ENCODE results near the gene TNRC18. TPM values are rescaled to one million over a fixed set of nuclear protein-coding genes. Genes with fewer than 3 reads are reported as not detected.

TNRC18 gene
- total and polyA plus RNA-seq, 2 donors (not counting 3 experiments of a cell fraction or from before 2014, with no cell fraction given): 14.8 to 64.6 TPM

- Histone ChIP-seq H3K9ac (replicated peaks; ENCODE audit: extremely low read depth, insufficient read depth, low read length) (no peak overlapping the region), H3K79me2 (ENCODE audit: control insufficient read depth, insufficient read depth, low read length) (no peaks in the 10 kb centered on the region), H2AFZ (ENCODE audit: low read depth, low read length) (no peak overlapping the region), H3K9me1 (replicated peaks; ENCODE audit: control insufficient read depth, extremely low read depth, insufficient read depth, low read length) (no peaks in the 10 kb centered on the region), H3K4me3 (replicated peaks in 1 of 3; ENCODE audit: insufficient read depth in 1 of 3, low read depth in 1 of 3, low read length in 3 of 3) (no peak overlapping the region), H3K4me1 (ENCODE audit: control insufficient read depth, extremely low read depth, insufficient read depth, low read length) (peaks cover 4% of the 10 kb centered on the region), H3K27ac (ENCODE audit: insufficient read depth, low read depth, low read length) (peak overlapping the region; percentile 3), H4K20me1 (replicated peaks; ENCODE audit: control insufficient read depth, extremely low read depth, insufficient read depth, low read length) (no peaks in the 10 kb centered on the region), H3K36me3 (ENCODE audit: control insufficient read depth in 2 of 2, extremely low read depth in 1 of 2, insufficient read depth in 2 of 2, low read length in 2 of 2) (no peaks in the 10 kb centered on the region), H3K9me3 (replicated peaks; ENCODE audit: control insufficient read depth, insufficient read depth, low read length) (no peaks in the 10 kb centered on the region), H3K4me2 (ENCODE audit: insufficient read depth, low read length) (no peak overlapping the region), H3K27me3 (ENCODE audit: control insufficient read depth in 2 of 2, insufficient read depth in 2 of 2, low read length in 2 of 2) (no peaks in the 10 kb centered on the region)
- ChIA-PET POLR2A (interaction anchor here (0.5 kb wide), 1 partner anchor 164 kb away, joined by 5 read pairs; no protein-coding TSS in a partner anchor), CTCF (interaction anchor here (0.7 to 2.5 kb wide), 5 partner anchors 37 to 221 kb away, joined by 3 to 10 read pairs (median 4); no protein-coding TSS in a partner anchor)
- intact Hi-C loops (cut with micrococcal nuclease): no loop called here
- no TSS peak for BruUV-seq (replicated peaks)
- dilution Hi-C loops (cut with MboI; ENCODE audit: extremely low pct_ligation_motif_present, low sequenced_read_pairs): no loop called here
- DNase-seq (ENCODE audit: low read depth, low spot score): no peak
- no peak for FAIRE-seq
- TF ChIP-seq MYC (IDR thresholded peaks at IDR 0.05; ENCODE audit: low read depth, low read length) (no peak), MAX (IDR thresholded peaks at IDR 0.05; ENCODE audit: insufficient read depth, insufficient read length) (no peak), CTCF (IDR thresholded peaks at IDR 0.05; ENCODE audit: extremely low read depth in 1 of 2, insufficient read depth in 1 of 2, low read depth in 1 of 2, low read length in 2 of 2) (peak in 1 of 2 donors; percentile 8)
These were observed 33.7 kb upstream of the TNRC18 start for GRCh38 chr7:5457245-5457735.

GRCh38 chr7:5456409-5456808 is 32.8 kb upstream of the TNRC18 start:
- no TSS peak for BruUV-seq (replicated peaks)
- Histone ChIP-seq H3K36me3 (ENCODE audit: control insufficient read depth in 2 of 2, extremely low read depth in 1 of 2, insufficient read depth in 2 of 2, low read length in 2 of 2) (no peaks in the 10 kb centered on the region), H3K4me2 (ENCODE audit: insufficient read depth, low read length) (no peak overlapping the region), H3K27ac (ENCODE audit: insufficient read depth, low read depth, low read length) (no peak overlapping the region), H3K79me2 (ENCODE audit: control insufficient read depth, insufficient read depth, low read length) (no peaks in the 10 kb centered on the region), H3K27me3 (ENCODE audit: control insufficient read depth in 2 of 2, insufficient read depth in 2 of 2, low read length in 2 of 2) (no peaks in the 10 kb centered on the region), H2AFZ (ENCODE audit: low read depth, low read length) (no peak overlapping the region), H3K4me3 (replicated peaks in 1 of 3; ENCODE audit: insufficient read depth in 1 of 3, low read depth in 1 of 3, low read length in 3 of 3) (no peak overlapping the region), H3K4me1 (ENCODE audit: control insufficient read depth, extremely low read depth, insufficient read depth, low read length) (peaks cover 4% of the 10 kb centered on the region), H3K9ac (replicated peaks; ENCODE audit: extremely low read depth, insufficient read depth, low read length) (no peak overlapping the region), H4K20me1 (replicated peaks; ENCODE audit: control insufficient read depth, extremely low read depth, insufficient read depth, low read length) (no peaks in the 10 kb centered on the region), H3K9me1 (replicated peaks; ENCODE audit: control insufficient read depth, extremely low read depth, insufficient read depth, low read length) (no peaks in the 10 kb centered on the region), H3K9me3 (replicated peaks; ENCODE audit: control insufficient read depth, insufficient read depth, low read length) (no peaks in the 10 kb centered on the region)
- no peak for TF ChIP-seq CTCF (IDR thresholded peaks at IDR 0.05; ENCODE audit: extremely low read depth in 1 of 2, insufficient read depth in 1 of 2, low read depth in 1 of 2, low read length in 2 of 2)
- TF ChIP-seq FOS (IDR thresholded peaks at IDR 0.05; ENCODE audit: borderline replicate concordance, insufficient read depth, low read length): no peak
- no peak for TF ChIP-seq EZH2 (IDR thresholded peaks at IDR 0.05; ENCODE audit: borderline replicate concordance, low read depth, low read length, severe bottlenecking)
- TF ChIP-seq GATA2 (IDR thresholded peaks at IDR 0.05; ENCODE audit: insufficient read depth, insufficient read length, low read depth, low read length): no peak
- no peak for TF ChIP-seq POLR2AphosphoS5 (IDR thresholded peaks at IDR 0.05; ENCODE audit: insufficient read depth, low read depth, low read length)
- no peak for TF ChIP-seq MAX (IDR thresholded peaks at IDR 0.05; ENCODE audit: insufficient read depth, insufficient read length)
- no peak for TF ChIP-seq JUN (IDR thresholded peaks at IDR 0.05; ENCODE audit: borderline replicate concordance, insufficient read depth, insufficient read length, low read depth)
- TF ChIP-seq MYC (IDR thresholded peaks at IDR 0.05; ENCODE audit: low read depth, low read length): no peak
- no peak for TF ChIP-seq POLR2A (IDR thresholded peaks at IDR 0.05; ENCODE audit: low read depth, low read length)
- FAIRE-seq (no peak), DNase-seq (ENCODE audit: low read depth, low spot score) (no peak)
- intact Hi-C loops (cut with micrococcal nuclease): no loop called here
- ChIA-PET POLR2A (no interaction called here), CTCF (interaction anchor here (2.3 to 2.5 kb wide), 2 partner anchors 38 to 216 kb away, joined by 5 to 10 read pairs; no protein-coding TSS in a partner anchor)
- dilution Hi-C loops (cut with MboI; ENCODE audit: extremely low pct_ligation_motif_present, low sequenced_read_pairs): no loop called here
